Activated B cell treated with CpG ODN at 0.5 μM for 24 hours (primary cell): ENCODE measurements around the gene STEAP1B. TPM values are rescaled to one million over a fixed set of nuclear protein-coding genes. Genes with fewer than 3 reads are reported as not detected.

ENCODE experiments used
- ATAC-seq: fragments of 200-7000 bp; cut with Tn5 transposase; one replicate; pipeline ENCODE4 v1.10.0; 2021; ENCODE audit warnings: low read depth, mild to moderate bottlenecking, moderate library complexity
- CTCF ChIA-PET: fragments of 350-600 bp; sonication (Branson Sonifier 250); formaldehyde crosslinking; loops from one replicate; lab custom pipeline; 2021; ENCODE audit warnings: antibody characterized with exemption; lab: Charles Lee
- POLR2A ChIA-PET: fragments of 350-600 bp; sonication (Branson Sonifier 250); formaldehyde crosslinking; loops from one replicate; lab custom pipeline; 2021; ENCODE audit warnings: antibody characterized with exemption; lab: Charles Lee
- DNase-seq: peaks from one replicate; pipeline ENCODE4 v3.0.0; 2022
- H3K27ac Mint-ChIP-seq: one replicate; pipeline ENCODE4 v1.8.0; 2020; ENCODE audit warnings: mixed read lengths
- H3K27me3 Mint-ChIP-seq: one replicate; pipeline ENCODE4 v1.8.0; 2021; ENCODE audit warnings: mixed read lengths
- H3K36me3 Mint-ChIP-seq: one replicate; pipeline ENCODE4 v1.8.0; 2021; ENCODE audit warnings: low read depth, mixed read lengths
- H3K4me1 Mint-ChIP-seq: one replicate; pipeline ENCODE4 v1.8.0; 2021; ENCODE audit warnings: mixed read lengths
- H3K4me3 Mint-ChIP-seq: one replicate; pipeline ENCODE4 v1.8.0; 2020; ENCODE audit warnings: mild to moderate bottlenecking, mixed read lengths
- H3K9me3 Mint-ChIP-seq: one replicate; pipeline ENCODE4 v1.8.0; 2020; ENCODE audit warnings: mixed read lengths
- intact Hi-C: fragments of 100-400 bp; cut with micrococcal nuclease; formaldehyde crosslinking; loops from one replicate; pipeline ENCODE4 v1.15.1; 2024
- total RNA-seq: library from RNA; stranded (reverse); gene quantifications from 2 replicates; pipeline ENCODE4 v1.2.3, GENCODE V29; 2022
- TF ChIP-seq, protein P1 (sequence below): fragments of 200-600 bp; IDR thresholded peaks from one replicate; pipeline ENCODE4 v1.8.0; 2022; ENCODE audit warnings: antibody characterized with exemption, mild to moderate bottlenecking

STEAP1B gene
- total RNA-seq, 1 donor from 2014 or later, result 117 TPM

DNA sequence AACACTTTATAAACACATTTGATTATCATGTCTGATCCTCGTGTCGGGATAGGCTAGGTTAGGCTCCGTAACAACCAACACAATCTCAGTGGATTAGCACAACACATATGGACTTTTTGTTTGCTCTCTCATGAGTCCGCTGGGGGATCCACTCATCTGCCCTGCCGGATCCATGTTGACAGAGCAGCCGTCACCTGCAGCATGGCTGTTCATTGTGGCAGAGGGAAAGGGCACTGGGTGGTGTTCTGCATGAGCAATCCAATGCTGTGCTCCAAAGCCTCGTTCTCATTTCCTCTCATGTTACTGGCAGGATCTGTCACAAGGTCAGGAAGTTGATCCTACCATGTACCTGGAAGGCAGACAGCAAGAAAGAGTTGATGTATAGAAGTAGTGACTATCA lies 80.5 kb downstream of the STEAP1B start:
- H3K27me3 Mint-ChIP-seq, result no peaks in the 10 kb centered on the region
- peaks cover 14% of the 10 kb centered on the region for H3K36me3 Mint-ChIP-seq
- POLR2A ChIA-PET, result no interaction called here
- H3K27ac Mint-ChIP-seq, result no peak overlapping the region
- DNase-seq, result no peak
- no peak overlapping the region for H3K4me3 Mint-ChIP-seq
- H3K9me3 Mint-ChIP-seq, result no peaks in the 10 kb centered on the region
- CTCF ChIA-PET, result no interaction called here
- intact Hi-C loops, result no loop called here
- H3K4me1 Mint-ChIP-seq, result no peaks in the 10 kb centered on the region
- ATAC-seq, result no peak
- TF ChIP-seq, protein P1, sequence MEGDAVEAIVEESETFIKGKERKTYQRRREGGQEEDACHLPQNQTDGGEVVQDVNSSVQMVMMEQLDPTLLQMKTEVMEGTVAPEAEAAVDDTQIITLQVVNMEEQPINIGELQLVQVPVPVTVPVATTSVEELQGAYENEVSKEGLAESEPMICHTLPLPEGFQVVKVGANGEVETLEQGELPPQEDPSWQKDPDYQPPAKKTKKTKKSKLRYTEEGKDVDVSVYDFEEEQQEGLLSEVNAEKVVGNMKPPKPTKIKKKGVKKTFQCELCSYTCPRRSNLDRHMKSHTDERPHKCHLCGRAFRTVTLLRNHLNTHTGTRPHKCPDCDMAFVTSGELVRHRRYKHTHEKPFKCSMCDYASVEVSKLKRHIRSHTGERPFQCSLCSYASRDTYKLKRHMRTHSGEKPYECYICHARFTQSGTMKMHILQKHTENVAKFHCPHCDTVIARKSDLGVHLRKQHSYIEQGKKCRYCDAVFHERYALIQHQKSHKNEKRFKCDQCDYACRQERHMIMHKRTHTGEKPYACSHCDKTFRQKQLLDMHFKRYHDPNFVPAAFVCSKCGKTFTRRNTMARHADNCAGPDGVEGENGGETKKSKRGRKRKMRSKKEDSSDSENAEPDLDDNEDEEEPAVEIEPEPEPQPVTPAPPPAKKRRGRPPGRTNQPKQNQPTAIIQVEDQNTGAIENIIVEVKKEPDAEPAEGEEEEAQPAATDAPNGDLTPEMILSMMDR, result no peak

DNA sequence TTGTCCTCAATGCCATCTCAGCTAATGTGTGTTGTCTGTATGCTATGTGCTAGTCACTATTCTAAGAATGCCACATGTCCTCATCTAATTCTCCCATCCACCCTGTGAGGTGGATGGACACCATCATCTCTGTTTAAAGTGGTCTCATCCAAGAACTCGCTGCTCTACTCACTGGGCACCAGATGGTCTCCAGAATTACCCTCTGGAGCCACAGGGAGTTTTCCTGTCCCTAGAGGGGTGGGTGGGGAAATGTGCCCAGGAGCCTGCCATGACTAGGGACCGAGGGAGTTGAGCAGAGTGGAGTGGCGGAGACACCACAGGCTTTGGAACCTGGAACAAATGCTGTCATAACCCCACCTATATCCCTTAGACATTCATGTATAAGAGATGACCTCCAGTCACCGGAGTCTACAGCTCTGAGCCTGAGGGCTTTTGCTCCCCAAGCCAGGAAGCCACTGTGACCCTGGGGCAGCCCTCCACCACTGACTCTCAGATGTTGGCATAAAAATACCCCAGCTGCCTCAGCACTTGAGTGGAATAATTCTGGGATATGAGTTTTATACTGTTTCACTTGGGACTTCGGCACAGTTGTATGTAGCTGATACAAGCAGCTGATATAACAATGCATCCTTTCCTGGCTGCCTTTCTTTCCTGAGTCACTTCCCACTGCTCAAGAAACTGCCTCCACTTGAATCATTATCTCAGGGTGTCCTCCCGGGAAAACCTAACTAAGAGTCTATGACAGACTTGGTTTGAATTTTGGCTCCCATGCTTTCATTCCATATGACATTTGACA lies 81.5 kb downstream of the STEAP1B start:
- POLR2A ChIA-PET, result no interaction called here
- intact Hi-C loops, result no loop called here
- TF ChIP-seq, protein P1, result no peak
- Mint-ChIP-seq H3K27me3 (no peaks in the 10 kb centered on the region), H3K4me3 (no peak overlapping the region), H3K27ac (no peak overlapping the region), H3K9me3 (no peaks in the 10 kb centered on the region), H3K36me3 (peaks cover 14% of the 10 kb centered on the region), H3K4me1 (no peaks in the 10 kb centered on the region)
- ATAC-seq (no peak), DNase-seq (no peak)
- CTCF ChIA-PET, result no interaction called here

DNA sequence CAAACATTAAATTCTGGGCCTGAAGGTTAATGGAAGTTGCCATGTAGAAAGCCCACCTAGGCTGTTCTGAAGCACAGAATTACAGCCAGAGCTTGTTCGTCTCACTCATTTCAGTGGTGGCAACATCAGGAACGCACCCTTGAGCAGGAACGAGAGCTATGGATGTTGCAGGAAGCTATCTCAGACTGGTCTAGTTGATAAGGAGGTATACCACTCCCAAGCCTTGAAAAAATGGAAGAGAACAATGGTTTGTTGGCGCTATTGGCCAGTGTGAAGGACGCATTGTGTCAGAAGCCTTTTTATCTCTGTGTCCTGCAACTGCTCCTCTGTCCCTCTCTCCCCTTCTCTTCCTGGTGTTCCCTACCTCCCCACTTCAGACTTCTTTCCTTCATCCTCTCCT lies 82.1 kb downstream of the STEAP1B start:
- Mint-ChIP-seq H3K36me3 (peaks cover 14% of the 10 kb centered on the region), H3K9me3 (no peaks in the 10 kb centered on the region), H3K4me3 (no peak overlapping the region), H3K27me3 (no peaks in the 10 kb centered on the region), H3K4me1 (no peaks in the 10 kb centered on the region), H3K27ac (no peak overlapping the region)
- CTCF ChIA-PET, result no interaction called here
- TF ChIP-seq, protein P1, result no peak
- no peak for DNase-seq
- ATAC-seq, result no peak
- intact Hi-C loops, result no loop called here
- POLR2A ChIA-PET, result no interaction called here

DNA sequence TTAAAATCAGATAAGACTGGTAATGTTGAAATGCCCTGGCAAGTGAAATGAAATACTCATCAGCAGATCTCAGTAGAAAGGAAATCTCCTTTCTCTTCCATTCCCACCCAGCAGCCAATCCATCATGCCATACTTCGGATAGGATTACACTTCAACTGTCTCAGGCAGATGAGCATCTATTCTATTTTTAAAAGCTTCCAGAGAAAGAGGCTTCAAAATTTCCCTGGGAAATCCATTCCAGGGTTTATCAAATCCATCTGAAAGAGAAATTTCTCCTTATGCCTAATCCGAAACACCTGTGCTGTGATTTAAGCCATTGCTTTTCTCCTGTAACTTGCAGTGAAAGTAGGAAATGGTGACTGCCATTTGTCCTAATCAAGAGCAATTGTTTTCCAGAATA lies 82.6 kb downstream of the STEAP1B start:
- CTCF ChIA-PET, result no interaction called here
- DNase-seq (no peak), ATAC-seq (no peak)
- Mint-ChIP-seq H3K9me3 (no peaks in the 10 kb centered on the region), H3K4me1 (no peaks in the 10 kb centered on the region), H3K27me3 (no peaks in the 10 kb centered on the region), H3K36me3 (peaks cover 14% of the 10 kb centered on the region), H3K4me3 (no peak overlapping the region), H3K27ac (no peak overlapping the region)
- POLR2A ChIA-PET, result interaction anchor here (0.5 kb wide), 1 partner anchor 180 kb away, joined by 4 read pairs; no protein-coding TSS in a partner anchor
- intact Hi-C loops, result no loop called here
- TF ChIP-seq, protein P1, result no peak

DNA sequence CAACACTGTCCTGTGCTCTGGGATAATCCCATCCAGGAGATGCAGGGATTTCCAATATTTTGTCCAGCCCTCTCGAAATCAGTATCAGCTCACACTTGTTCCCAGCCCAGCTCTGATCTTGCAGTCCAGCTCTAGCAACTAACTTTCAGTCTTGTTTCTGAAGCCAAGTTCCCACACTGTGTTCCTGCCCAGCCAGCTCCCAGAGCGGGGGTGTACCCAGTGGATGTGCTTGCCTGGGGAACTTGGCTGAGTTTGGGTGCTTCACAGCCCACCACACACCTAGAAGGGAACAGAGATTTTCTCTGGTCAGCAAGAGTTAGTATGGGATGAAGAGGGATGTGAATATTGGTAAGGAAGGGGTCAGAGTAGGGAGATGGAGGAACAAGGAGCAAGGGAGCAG lies 85.6 kb downstream of the STEAP1B start:
- TF ChIP-seq, protein P1, result no peak
- DNase-seq (no peak), ATAC-seq (no peak)
- H3K9me3 Mint-ChIP-seq, result no peaks in the 10 kb centered on the region
- H3K27me3 Mint-ChIP-seq, result no peaks in the 10 kb centered on the region
- POLR2A ChIA-PET, result no interaction called here
- H3K36me3 Mint-ChIP-seq, result peaks cover 7% of the 10 kb centered on the region
- no peak overlapping the region for H3K4me3 Mint-ChIP-seq
- no peaks in the 10 kb centered on the region for H3K4me1 Mint-ChIP-seq
- intact Hi-C loops, result no loop called here
- H3K27ac Mint-ChIP-seq, result no peak overlapping the region
- CTCF ChIA-PET, result no interaction called here
